Peyer's patch (tissue), 4 donors: Measurements from ENCODE around the gene IFT122.

Experiments
- CTCF ChIP-seq, 6 experiments: fragments of 450-650 bp in 4 of 6; fragments of 200-600 bp in 2 of 6; sonication (generic) in 1 of 6; IDR thresholded peaks; one replicate each; pipeline ENCODE4 v1.5.1; 2017 to 2019; ENCODE audit warnings: antibody characterized with exemption in 6 of 6, mild to moderate bottlenecking in 3 of 6, moderate library complexity in 1 of 6
- POLR2A ChIP-seq, 2 donors: fragments of 450-650 bp; IDR thresholded peaks; one replicate each; pipeline ENCODE4 v1.5.1; 2017; ENCODE audit warnings: antibody characterized with exemption in 2 of 2, mild to moderate bottlenecking in 2 of 2, moderate library complexity in 2 of 2

DNA sequence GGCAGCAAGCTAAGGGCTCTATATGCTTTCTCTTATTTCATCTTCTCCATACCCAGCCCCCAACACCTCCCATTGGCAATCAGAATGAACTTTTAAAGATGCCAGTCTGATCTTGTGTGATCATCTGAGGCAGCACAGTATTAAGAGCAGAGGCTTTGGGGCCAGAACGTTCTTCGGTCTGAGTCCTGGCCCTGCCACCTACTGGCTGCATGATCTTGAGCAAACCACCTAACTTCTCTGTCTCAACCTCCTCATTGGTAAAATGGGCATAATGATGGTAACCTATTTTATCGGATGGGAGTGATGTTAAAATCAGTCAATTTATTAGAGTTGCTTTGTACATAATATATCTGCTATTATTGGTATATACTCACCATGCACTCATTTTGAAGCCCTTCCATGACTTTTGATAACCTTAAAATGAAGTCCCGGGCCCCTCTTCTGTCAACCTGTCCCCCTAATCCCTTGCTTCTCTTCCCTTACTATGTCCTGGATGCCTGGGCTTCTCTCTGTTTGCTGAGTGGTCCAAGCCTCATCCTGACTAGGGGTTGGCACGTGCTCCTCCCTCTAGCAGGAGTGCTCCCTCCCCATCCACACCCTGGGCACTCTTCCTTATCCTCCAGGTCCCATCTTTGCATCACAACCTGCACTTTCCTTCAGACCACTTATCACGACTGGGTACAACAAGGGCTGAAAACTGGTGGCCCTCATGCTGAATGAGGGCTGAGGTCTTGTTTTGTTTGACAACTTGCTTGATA is 17.9 kb upstream of the IFT122 start:
- TF ChIP-seq CTCF (IDR thresholded peaks at IDR 0.05) = no peak
- no peak for TF ChIP-seq POLR2A (IDR thresholded peaks at IDR 0.05)
